HepG2 (cell line): ENCODE data around the gene ARHGAP26. TPM values are rescaled to one million over a fixed set of nuclear protein-coding genes. Genes with fewer than 3 reads are reported as not detected.
A peak's percentile ranks its signal among the peaks of the same experiment; 100 is the strongest.

Experiments used
- ARNT2 ChIP-seq: sonication (generic); formaldehyde crosslinking; IDR thresholded peaks from 2 replicates; pipeline ENCODE4 v1.8.0; 2022; ENCODE audit warnings: mild to moderate bottlenecking, low read depth, missing genetic modification reagents, moderate library complexity
- ATF3 ChIP-seq: sonication (generic); formaldehyde crosslinking; IDR thresholded peaks from 2 replicates; pipeline ENCODE4 v1.4.0; 2020; ENCODE audit warnings: missing genetic modification reagents
- CBX2 ChIP-seq, 2 experiments: fragments of 200-600 bp in 1 of 2; sonication (generic); formaldehyde crosslinking in 1 of 2; IDR thresholded peaks; 2 replicates each; pipeline versions ENCODE4 v1.7.0 to v1.8.1; 2018 to 2022; ENCODE audit warnings: low read depth in 2 of 2, low read length in 1 of 2, mild to moderate bottlenecking in 1 of 2, missing genetic modification reagents in 1 of 2
- DBP ChIP-seq: sonication (generic); formaldehyde crosslinking; IDR thresholded peaks from 2 replicates; pipeline ENCODE4 v1.4.0; 2020; ENCODE audit warnings: missing genetic modification reagents; ENCODE audit errors: not compliant biosample characterization
- EEA1 ChIP-seq: sonication (generic); formaldehyde crosslinking; IDR thresholded peaks from 2 replicates; pipeline ENCODE4 v1.5.1; 2020; ENCODE audit warnings: mild to moderate bottlenecking, missing genetic modification reagents, borderline replicate concordance
- FOXO1 ChIP-seq: sonication (generic); formaldehyde crosslinking; IDR thresholded peaks from 2 replicates; pipeline ENCODE4 v1.4.0; 2020; ENCODE audit warnings: missing genetic modification reagents
- IRX3 ChIP-seq: sonication (generic); formaldehyde crosslinking; IDR thresholded peaks from 2 replicates; pipeline ENCODE4 v1.8.1; 2023; ENCODE audit warnings: mild to moderate bottlenecking, low read depth, missing genetic modification reagents, borderline replicate concordance
- JUN ChIP-seq: sonication (generic); formaldehyde crosslinking; IDR thresholded peaks from 2 replicates; pipeline ENCODE4 v1.4.0; 2020; ENCODE audit warnings: mild to moderate bottlenecking, missing genetic modification reagents
- PHF5A ChIP-seq: IDR thresholded peaks from one replicate; pipeline ENCODE4 v1.6.1; 2018; ENCODE audit warnings: low read depth, missing genetic modification reagents; ENCODE audit not compliant: unreplicated experiment
- RXRB ChIP-seq: IDR thresholded peaks from 2 replicates; pipeline ENCODE4 v1.6.1; 2016; ENCODE audit warnings: borderline replicate concordance, missing genetic modification reagents, missing compliant biosample characterization
- SALL1 ChIP-seq: sonication (generic); formaldehyde crosslinking; IDR thresholded peaks from 2 replicates; pipeline ENCODE4 v1.8.0; 2022; ENCODE audit warnings: mild to moderate bottlenecking, missing genetic modification reagents
- SP1 ChIP-seq, 2 experiments: fragments of 450-650 bp in 1 of 2; sonication (generic) in 1 of 2; formaldehyde crosslinking in 1 of 2; IDR thresholded peaks; 2 replicates each; pipeline versions ENCODE4 v1.4.0 to v1.6.1; 2016 to 2020; ENCODE audit warnings: missing genetic modification reagents in 1 of 2
- TAF15 ChIP-seq: fragments of 200-400 bp; formaldehyde crosslinking; IDR thresholded peaks from one replicate; pipeline ENCODE4 v1.6.1; 2018; ENCODE audit warnings: mild to moderate bottlenecking, low read depth, low read length; ENCODE audit not compliant: poor library complexity, severe bottlenecking
- TFDP2 ChIP-seq: sonication (generic); formaldehyde crosslinking; IDR thresholded peaks from 2 replicates; pipeline ENCODE4 v1.4.0; 2020; ENCODE audit warnings: missing genetic modification reagents
- ZNF296 ChIP-seq: sonication (generic); formaldehyde crosslinking; conservative IDR thresholded peaks from 2 replicates; pipeline ENCODE4 v1.5.0; 2020; ENCODE audit warnings: mild to moderate bottlenecking, missing genetic modification reagents
- ZNF34 ChIP-seq: sonication (generic); formaldehyde crosslinking; IDR thresholded peaks from 2 replicates; pipeline ENCODE4 v1.4.0; 2020; ENCODE audit warnings: mild to moderate bottlenecking, missing genetic modification reagents, borderline replicate concordance
- ZNF512 ChIP-seq: sonication (generic); formaldehyde crosslinking; IDR thresholded peaks from 2 replicates; pipeline ENCODE4 v1.4.0; 2020; ENCODE audit warnings: mild to moderate bottlenecking, missing genetic modification reagents
- ZNF670 ChIP-seq: sonication (generic); formaldehyde crosslinking; IDR thresholded peaks from 2 replicates; pipeline ENCODE4 v1.8.0; 2022; ENCODE audit warnings: mild to moderate bottlenecking, missing genetic modification reagents, borderline replicate concordance
- polyA plus RNA-seq, 8 experiments: library from polyadenylated mRNA; depleted of rRNA in 3 of 8; stranded (reverse) in 7 of 8; unstranded in 1 of 8; fragments of >200 nt; fragmentation: Illumina TruSeq in 4 of 8; extraction: Trizol in 4 of 8; gene quantifications; 2 replicates each; pipeline versions ENCODE4 v1.2.1 to v1.2.3, GENCODE V29; 2011 to 2016; ENCODE audit warnings: low read depth in 4 of 8, missing spikeins in 1 of 8, mixed read lengths in 1 of 8; ENCODE audit not compliant: insufficient read depth in 1 of 8
- total RNA-seq, 5 experiments: library from RNA; depleted of rRNA; stranded (reverse); fragments of >200 nt; fragmentation: Illumina TruSeq; extraction: Trizol; gene quantifications; 2 replicates each; pipeline ENCODE4 v1.2.3, GENCODE V29; 2016; ENCODE audit warnings: low read depth in 1 of 5

Gene ARHGAP26
- total and polyA plus RNA-seq, 2 of the 13 experiments (the other 11 are each of a cell fraction or from before 2014, with no cell fraction given): 9.6 to 18.2 TPM

GRCh38 chr5:143196601-143197259, 426.6 kb downstream of the ARHGAP26 start (continued):
- no peak for TF ChIP-seq TFDP2 (CRISPR knock-in tag)
- no peak for TF ChIP-seq ARNT2 (CRISPR knock-in tag)
- no peak for TF ChIP-seq PHF5A (CRISPR knock-in tag)
- no peak for TF ChIP-seq TAF15
- no peak for TF ChIP-seq DBP (CRISPR knock-in tag)
- no peak for TF ChIP-seq ATF3 (CRISPR knock-in tag)
- TF ChIP-seq ZNF670 (CRISPR knock-in tag): no peak
- TF ChIP-seq RXRB (CRISPR knock-in tag): peak; percentile 90
- TF ChIP-seq ZNF512 (CRISPR knock-in tag): no peak
- no peak for TF ChIP-seq IRX3 (CRISPR knock-in tag)
- TF ChIP-seq ZNF34 (CRISPR knock-in tag): no peak
- no peak for TF ChIP-seq CBX2 (IDR thresholded peaks at IDR 0.05; ENCODE audit: low read depth, low read length)
- no peak for TF ChIP-seq CBX2 (CRISPR knock-in tag; IDR thresholded peaks at IDR 0.05; ENCODE audit: low read depth)
- TF ChIP-seq SP1 (IDR thresholded peaks at IDR 0.05): no peak
- TF ChIP-seq SP1 (CRISPR knock-in tag; IDR thresholded peaks at IDR 0.05): no peak
- TF ChIP-seq EEA1 (CRISPR knock-in tag): no peak
- no peak for TF ChIP-seq ZNF296
- TF ChIP-seq JUN (CRISPR knock-in tag): no peak
- TF ChIP-seq SALL1 (CRISPR knock-in tag): peak; percentile 38; the same call in 1 of the 2 replicates
- peak; percentile 35; the same call in 1 of the 2 replicates for TF ChIP-seq FOXO1 (CRISPR knock-in tag)
